HG02938 (cell line): ENCODE results near the gene WIPF2.

Experiments
- ATAC-seq: cut with Tn5 transposase; IDR thresholded peaks from one replicate; pipeline ENCODE4 v1.9.1; 2021; ENCODE audit warnings: mild to moderate bottlenecking, moderate library complexity; ENCODE audit not compliant: unreplicated experiment

The WIPF2 gene

GRCh38 chr17:40218740-40219593 is at the start of gene WIPF2:
Gene WIPF2 (plus strand): TSS chr17:40219304. CDS start chr17:40256460, 37,156 bp downstream.
- peak; percentile 76 for ATAC-seq

- no peak for ATAC-seq
These were observed 48.8 kb upstream of the WIPF2 start for GRCh38 chr17:40170325-40170724.

GRCh38 chr17:40171750-40172149 is 47.4 kb upstream of the WIPF2 start:
- no peak for ATAC-seq

GRCh38 chr17:40173091-40173777 is 45.9 kb upstream of the WIPF2 start:
- ATAC-seq, result no peak

- no peak for ATAC-seq
These were observed 45.3 kb upstream of the WIPF2 start for GRCh38 chr17:40173778-40174135.

GRCh38 chr17:40174514-40174913 is 44.6 kb upstream of the WIPF2 start:
- no peak for ATAC-seq

- no peak for ATAC-seq
These were observed 43.0 kb upstream of the WIPF2 start for GRCh38 chr17:40175928-40176753.

GRCh38 chr17:40176754-40177110 is 42.4 kb upstream of the WIPF2 start:
- no peak for ATAC-seq

- ATAC-seq, result no peak
These were observed 41.7 kb upstream of the WIPF2 start, which contains the start of gene RAPGEFL1 for GRCh38 chr17:40177275-40177874. Gene RAPGEFL1 (plus strand): TSS chr17:40177470. CDS start chr17:40177862, 392 bp downstream.

GRCh38 chr17:40178021-40178601 is 41.0 kb upstream of the WIPF2 start:
- ATAC-seq, result no peak

- no peak for ATAC-seq
These were observed 40.4 kb upstream of the WIPF2 start for GRCh38 chr17:40178660-40179059.

- ATAC-seq, result no peak
These were observed 39.0 kb upstream of the WIPF2 start for GRCh38 chr17:40179923-40180659.

GRCh38 chr17:40180694-40181093 is 38.4 kb upstream of the WIPF2 start:
- no peak for ATAC-seq

GRCh38 chr17:40181205-40181604 is 37.9 kb upstream of the WIPF2 start:
- ATAC-seq, result no peak

GRCh38 chr17:40182606-40183005 is 36.5 kb upstream of the WIPF2 start:
- ATAC-seq, result no peak

- no peak for ATAC-seq
These were observed 31.9 kb upstream of the WIPF2 start for GRCh38 chr17:40187238-40187637.

GRCh38 chr17:40188694-40189093 is 30.4 kb upstream of the WIPF2 start:
- ATAC-seq, result no peak

- no peak for ATAC-seq
These were observed 28.7 kb upstream of the WIPF2 start for GRCh38 chr17:40190197-40191021.
